Measurements from ENCODE around the gene PAH. TPM values are rescaled to one million over a fixed set of nuclear protein-coding genes. Genes with fewer than 3 reads are reported as not detected.

The PAH gene
- total RNA-seq, 1 donor from 2014 or later = not detected

- Mint-ChIP-seq H3K4me3 (no peak overlapping the region), H3K4me1 (no peaks in the 10 kb centered on the region), H3K27ac (no peak overlapping the region), H3K27me3 (peaks cover 5% of the 10 kb centered on the region), H3K36me3 (ENCODE audit: low read depth) (no peaks in the 10 kb centered on the region), H3K9me3 (no peaks in the 10 kb centered on the region)
- ATAC-seq (ENCODE audit: low read depth) = no peak
- POLR2A ChIA-PET = no interaction called here
- DNase-seq = no peak
- no peak for TF ChIP-seq CTCF (IDR thresholded peaks at IDR 0.05)
- CTCF ChIA-PET = no interaction called here
- intact Hi-C loops (cut with micrococcal nuclease) = no loop called here
Observed at GRCh38 chr12:102888511-102888910, 28.5 kb downstream of the PAH start.

- no peak for ATAC-seq (ENCODE audit: low read depth)
- no peaks in the 10 kb centered on the region for H3K36me3 Mint-ChIP-seq (ENCODE audit: low read depth)
- no peaks in the 10 kb centered on the region for H3K9me3 Mint-ChIP-seq
- POLR2A ChIA-PET = no interaction called here
- no peak for DNase-seq
- CTCF ChIA-PET = no interaction called here
- H3K27ac Mint-ChIP-seq = no peak overlapping the region
- H3K4me1 Mint-ChIP-seq = no peaks in the 10 kb centered on the region
- intact Hi-C loops (cut with micrococcal nuclease) = no loop called here
- no peak overlapping the region for H3K4me3 Mint-ChIP-seq
- peaks cover 10% of the 10 kb centered on the region for H3K27me3 Mint-ChIP-seq
- TF ChIP-seq CTCF (IDR thresholded peaks at IDR 0.05) = no peak
Observed at GRCh38 chr12:102885043-102885932, 31.8 kb downstream of the PAH start.

- intact Hi-C loops (cut with micrococcal nuclease) = loop anchor here (1.0 to 2.0 kb wide), 4 partner anchors 65 to 665 kb away; no protein-coding TSS in a partner anchor
- peak; percentile 60 for ATAC-seq (ENCODE audit: low read depth)
- Mint-ChIP-seq H3K27me3 (peaks cover 18% of the 10 kb centered on the region), H3K4me3 (no peak overlapping the region), H3K4me1 (peaks cover 3% of the 10 kb centered on the region), H3K9me3 (no peaks in the 10 kb centered on the region), H3K27ac (no peak overlapping the region), H3K36me3 (ENCODE audit: low read depth) (no peaks in the 10 kb centered on the region)
- CTCF ChIA-PET = interaction anchor here (0.6 to 3.6 kb wide), 23 partner anchors 7 to 786 kb away, joined by 3 to 113 read pairs (median 4); no protein-coding TSS in a partner anchor
- POLR2A ChIA-PET = interaction anchor here (0.6 kb wide), 1 partner anchor 419 kb away, joined by 5 read pairs; no protein-coding TSS in a partner anchor
- TF ChIP-seq CTCF (IDR thresholded peaks at IDR 0.05) = no peak
- peak; percentile 33 for DNase-seq
Observed at GRCh38 chr12:102883204-102883799, 33.7 kb downstream of the PAH start.

- CTCF ChIA-PET = interaction anchor here (3.6 kb wide), 1 partner anchor 667 kb away, joined by 113 read pairs; no protein-coding TSS in a partner anchor
Observed at GRCh38 chr12:102880783-102881182, 36.3 kb downstream of the PAH start.

More at GRCh38 chr12:102880783-102881182, 36.3 kb downstream of the PAH start:
- peaks cover 3% of the 10 kb centered on the region for H3K4me1 Mint-ChIP-seq
- no peak overlapping the region for H3K27ac Mint-ChIP-seq
- no peak for TF ChIP-seq CTCF (IDR thresholded peaks at IDR 0.05)
- H3K4me3 Mint-ChIP-seq = no peak overlapping the region
- peaks cover 18% of the 10 kb centered on the region for H3K27me3 Mint-ChIP-seq
- no peak for DNase-seq
- H3K9me3 Mint-ChIP-seq = no peaks in the 10 kb centered on the region
- no peaks in the 10 kb centered on the region for H3K36me3 Mint-ChIP-seq (ENCODE audit: low read depth)
- no peak for ATAC-seq (ENCODE audit: low read depth)
- intact Hi-C loops (cut with micrococcal nuclease) = no loop called here
- POLR2A ChIA-PET = no interaction called here

Measured in activated B cell treated with CpG ODN at 0.5 μM for 24 hours (primary cell).